GOT3 (cell line): ENCODE measurements around the gene MIDN.
"Not testable (repeated sequence)": the region's sequence is repeated elsewhere in the genome, so short reads cannot be mapped to it uniquely, and the experiment has no call there.

ENCODE experiments used
- DNase-seq: peaks from one replicate; lab custom pipeline; 2025; ENCODE audit warnings: mixed read lengths; lab: John Stamatoyannopoulos, UW

The MIDN gene

GRCh38 chr19:1246265-1247087 is 1.9 kb upstream of the MIDN start:
- not testable (repeated sequence) for DNase-seq

GRCh38 chr19:1247748-1248138 is 640 bp upstream of the MIDN start:
- DNase-seq = no peak

GRCh38 chr19:1248786-1249297 is 459 bp downstream of the MIDN start:
- DNase-seq = peak; percentile 87

GRCh38 chr19:1249298-1249989 is 1.1 kb downstream of the MIDN start:
- peak; percentile 92 for DNase-seq

GRCh38 chr19:1249990-1250436 is 1.6 kb downstream of the MIDN start:
- no peak for DNase-seq

GRCh38 chr19:1250437-1251260 is 2.3 kb downstream of the MIDN start:
- no peak for DNase-seq

GRCh38 chr19:1251330-1252220 is 3.2 kb downstream of the MIDN start:
- DNase-seq = no peak

- peak; percentile 78 for DNase-seq
Measured at GRCh38 chr19:1252221-1252820, 3.9 kb downstream of the MIDN start.

- DNase-seq = peak; percentile 79
Measured at GRCh38 chr19:1252821-1253513, 4.6 kb downstream of the MIDN start.

GRCh38 chr19:1253514-1254080 is 5.2 kb downstream of the MIDN start:
- peak; percentile 73 for DNase-seq

- DNase-seq = no peak
Measured at GRCh38 chr19:1254081-1254527, 5.7 kb downstream of the MIDN start.

- no peak for DNase-seq
Measured at GRCh38 chr19:1254530-1255185, 6.3 kb downstream of the MIDN start.

- no peak for DNase-seq
Measured at GRCh38 chr19:1255186-1256161, 7.1 kb downstream of the MIDN start.

GRCh38 chr19:1256646-1257474 is 8.5 kb downstream of the MIDN start:
- no peak for DNase-seq

- no peak for DNase-seq
Measured at GRCh38 chr19:1257475-1258162, 9.2 kb downstream of the MIDN start.

- no peak for DNase-seq
Measured at GRCh38 chr19:1258163-1258492, 9.7 kb downstream of the MIDN start.
